ENCODE results near the gene PADI4. TPM values are rescaled to one million over a fixed set of nuclear protein-coding genes. Genes with fewer than 3 reads are reported as not detected.

PADI4 gene
- total and polyA plus RNA-seq, 2 donors (not counting 3 experiments of a cell fraction or from before 2014, with no cell fraction given) = not detected

- CTCF ChIA-PET = interaction anchor here (0.8 to 1.8 kb wide), 3 partner anchors 58 to 152 kb away, joined by 3 to 4 read pairs (median 3); no protein-coding TSS in a partner anchor
- Histone ChIP-seq H3K9me3 (replicated peaks; ENCODE audit: control insufficient read depth, insufficient read depth, low read length) (no peaks in the 10 kb centered on the region), H4K20me1 (replicated peaks; ENCODE audit: control insufficient read depth, extremely low read depth, insufficient read depth, low read length) (no peaks in the 10 kb centered on the region), H3K27me3 (ENCODE audit: control insufficient read depth in 2 of 2, insufficient read depth in 2 of 2, low read length in 2 of 2) (no peaks in the 10 kb centered on the region), H3K4me3 (replicated peaks in 1 of 3; ENCODE audit: insufficient read depth in 1 of 3, low read depth in 1 of 3, low read length in 3 of 3) (no peak overlapping the region), H3K27ac (ENCODE audit: insufficient read depth, low read depth, low read length) (no peak overlapping the region), H3K4me2 (ENCODE audit: insufficient read depth, low read length) (no peak overlapping the region), H3K4me1 (ENCODE audit: control insufficient read depth, extremely low read depth, insufficient read depth, low read length) (no peaks in the 10 kb centered on the region), H2AFZ (ENCODE audit: low read depth, low read length) (no peak overlapping the region), H3K9ac (replicated peaks; ENCODE audit: extremely low read depth, insufficient read depth, low read length) (no peak overlapping the region), H3K9me1 (replicated peaks; ENCODE audit: control insufficient read depth, extremely low read depth, insufficient read depth, low read length) (no peaks in the 10 kb centered on the region), H3K79me2 (ENCODE audit: control insufficient read depth, insufficient read depth, low read length) (no peaks in the 10 kb centered on the region), H3K36me3 (ENCODE audit: control insufficient read depth in 2 of 2, extremely low read depth in 1 of 2, insufficient read depth in 2 of 2, low read length in 2 of 2) (no peaks in the 10 kb centered on the region)
- intact Hi-C loops (cut with micrococcal nuclease) (no loop called here), dilution Hi-C loops (cut with MboI; ENCODE audit: extremely low pct_ligation_motif_present, low sequenced_read_pairs) (no loop called here)
- no TSS peak for BruUV-seq (replicated peaks)
- no peak for TF ChIP-seq FOS (IDR thresholded peaks at IDR 0.05; ENCODE audit: borderline replicate concordance, insufficient read depth, low read length)
- TF ChIP-seq MYC (IDR thresholded peaks at IDR 0.05; ENCODE audit: low read depth, low read length) = no peak
- TF ChIP-seq CTCF (IDR thresholded peaks at IDR 0.05; ENCODE audit: extremely low read depth in 1 of 2, insufficient read depth in 1 of 2, low read depth in 1 of 2, low read length in 2 of 2) = no peak
- no peak for TF ChIP-seq POLR2AphosphoS5 (IDR thresholded peaks at IDR 0.05; ENCODE audit: insufficient read depth, low read depth, low read length)
- no peak for TF ChIP-seq POLR2A (IDR thresholded peaks at IDR 0.05; ENCODE audit: low read depth, low read length)
- TF ChIP-seq JUN (IDR thresholded peaks at IDR 0.05; ENCODE audit: borderline replicate concordance, insufficient read depth, insufficient read length, low read depth) = no peak
- no peak for TF ChIP-seq EZH2 (IDR thresholded peaks at IDR 0.05; ENCODE audit: borderline replicate concordance, low read depth, low read length, severe bottlenecking)
- no peak for TF ChIP-seq MAX (IDR thresholded peaks at IDR 0.05; ENCODE audit: insufficient read depth, insufficient read length)
- no peak for TF ChIP-seq GATA2 (IDR thresholded peaks at IDR 0.05; ENCODE audit: insufficient read depth, insufficient read length, low read depth, low read length)
- FAIRE-seq (no peak), DNase-seq (ENCODE audit: low read depth, low spot score) (no peak)
- POLR2A ChIA-PET = no interaction called here
Measured at GRCh38 chr1:17277511-17278159, 30.4 kb upstream of the PADI4 start.
